Endodermal cell (in vitro differentiated cells): Measurements from ENCODE around the gene PAX5. TPM values are rescaled to one million over a fixed set of nuclear protein-coding genes. Genes with fewer than 3 reads are reported as not detected.

ENCODE experiments used
- DNase-seq: peaks from one replicate; pipeline ENCODE4 v3.0.0-alpha.2; 2017
- H3K27ac ChIP-seq: 2 replicates; pipeline ENCODE4 v1.5.1; 2013; ENCODE audit warnings: mild to moderate bottlenecking, low read depth, low read length, moderate library complexity
- H3K27me3 ChIP-seq: 2 replicates; pipeline ENCODE4 v1.6.1; 2013; ENCODE audit warnings: mild to moderate bottlenecking, low read length, moderate library complexity; ENCODE audit not compliant: insufficient read depth, control insufficient read depth, poor library complexity, severe bottlenecking
- H3K36me3 ChIP-seq: 2 replicates; pipeline ENCODE4 v1.7.0; 2013; ENCODE audit warnings: mild to moderate bottlenecking, low read length, moderate library complexity; ENCODE audit not compliant: control insufficient read depth, insufficient read depth
- H3K4me1 ChIP-seq: one replicate; pipeline ENCODE4 v1.7.0; 2013; ENCODE audit warnings: low read length; ENCODE audit not compliant: control insufficient read depth, insufficient read depth
- H3K4me3 ChIP-seq: 2 replicates; pipeline ENCODE4 v1.5.1; 2013; ENCODE audit warnings: mild to moderate bottlenecking, low read length, moderate library complexity
- H3K9ac ChIP-seq: 2 replicates; pipeline ENCODE4 v1.6.1; 2013; ENCODE audit warnings: mild to moderate bottlenecking, low read length, moderate library complexity; ENCODE audit not compliant: poor library complexity, severe bottlenecking; ENCODE audit errors: extremely low read depth
- H3K9me3 ChIP-seq: 2 replicates; pipeline ENCODE4 v1.6.1; 2013; ENCODE audit warnings: mild to moderate bottlenecking, low read length, moderate library complexity; ENCODE audit not compliant: control insufficient read depth
- H3K27ac Mint-ChIP-seq: 2 replicates; pipeline ENCODE4 v1.8.0; 2020; ENCODE audit warnings: mixed read lengths
- H3K27me3 Mint-ChIP-seq: 2 replicates; pipeline ENCODE4 v1.8.0; 2021; ENCODE audit warnings: mild to moderate bottlenecking, mixed read lengths; ENCODE audit not compliant: insufficient read depth
- H3K36me3 Mint-ChIP-seq: 2 replicates; pipeline ENCODE4 v1.8.0; 2020; ENCODE audit warnings: low read depth, mixed read lengths
- H3K4me1 Mint-ChIP-seq: 2 replicates; pipeline ENCODE4 v1.8.0; 2020; ENCODE audit warnings: mixed read lengths
- H3K4me3 Mint-ChIP-seq: 2 replicates; pipeline ENCODE4 v1.8.0; 2020; ENCODE audit warnings: mild to moderate bottlenecking, moderate library complexity, mixed read lengths
- H3K9me3 Mint-ChIP-seq: 2 replicates; pipeline ENCODE4 v1.8.0; 2020; ENCODE audit warnings: mild to moderate bottlenecking, mixed read lengths
- WGBS, 2 experiments: methylation state at CpG; one replicate each; pipeline versions ENCODE4 v1.1.5 to v1.1.7; 2013; ENCODE audit warnings: missing lambda C conversion rate in 2 of 2, mixed read lengths in 1 of 2; ENCODE audit not compliant: insufficient coverage in 1 of 2, insufficient read length in 1 of 2; 5-methylcytosine and 5-hydroxymethylcytosine counted together
- total RNA-seq, 2 donors: library from RNA; stranded (reverse); fragmentation: NEBNext Ultra II Directional in 1 of 2; extraction: Animal tissue kit (Norgen Biotek cat#: 25700) in 1 of 2; gene quantifications; 2 replicates in 1 of 2; 3 replicates in 1 of 2; pipeline ENCODE4 v1.2.1, GENCODE V29; 2021
- TF ChIP-seq, protein P1 (sequence below): fragments of 200-600 bp; sonication (generic); conservative IDR thresholded peaks from 2 replicates; pipeline ENCODE4 v1.5.0; 2021; ENCODE audit warnings: antibody characterized with exemption, mild to moderate bottlenecking

The PAX5 gene
- total RNA-seq, 2 donors from 2014 or later, result 0.15 TPM; not detected in 1

DNA sequence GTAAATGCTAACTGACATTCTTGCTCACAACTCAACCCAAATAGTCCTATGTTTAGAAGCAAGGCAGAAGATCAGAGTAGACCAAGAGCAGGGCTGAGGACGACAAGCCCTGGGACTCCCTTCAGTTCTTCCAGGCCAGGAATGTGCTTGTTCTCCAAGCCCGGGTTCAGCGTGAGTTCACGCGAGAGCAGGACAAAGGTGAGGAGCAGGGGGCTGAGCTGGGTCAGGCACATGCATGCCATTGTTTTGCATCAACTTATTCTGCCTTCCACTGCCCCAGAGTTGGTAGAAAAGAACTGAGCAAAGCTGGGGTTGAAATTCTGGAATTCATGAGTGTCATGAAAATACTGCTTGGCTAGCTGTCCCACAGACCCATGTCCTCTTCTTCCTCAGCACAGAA is 206.5 kb downstream of the PAX5 start:
- Histone ChIP-seq H3K4me3 (no peak overlapping the region), H3K36me3 (no peaks in the 10 kb centered on the region), H3K27ac (no peak overlapping the region), H3K9me3 (no peaks in the 10 kb centered on the region), H3K4me1 (no peaks in the 10 kb centered on the region), H3K27me3 (no peaks in the 10 kb centered on the region), H3K9ac (no peak overlapping the region)
- TF ChIP-seq, protein P1, sequence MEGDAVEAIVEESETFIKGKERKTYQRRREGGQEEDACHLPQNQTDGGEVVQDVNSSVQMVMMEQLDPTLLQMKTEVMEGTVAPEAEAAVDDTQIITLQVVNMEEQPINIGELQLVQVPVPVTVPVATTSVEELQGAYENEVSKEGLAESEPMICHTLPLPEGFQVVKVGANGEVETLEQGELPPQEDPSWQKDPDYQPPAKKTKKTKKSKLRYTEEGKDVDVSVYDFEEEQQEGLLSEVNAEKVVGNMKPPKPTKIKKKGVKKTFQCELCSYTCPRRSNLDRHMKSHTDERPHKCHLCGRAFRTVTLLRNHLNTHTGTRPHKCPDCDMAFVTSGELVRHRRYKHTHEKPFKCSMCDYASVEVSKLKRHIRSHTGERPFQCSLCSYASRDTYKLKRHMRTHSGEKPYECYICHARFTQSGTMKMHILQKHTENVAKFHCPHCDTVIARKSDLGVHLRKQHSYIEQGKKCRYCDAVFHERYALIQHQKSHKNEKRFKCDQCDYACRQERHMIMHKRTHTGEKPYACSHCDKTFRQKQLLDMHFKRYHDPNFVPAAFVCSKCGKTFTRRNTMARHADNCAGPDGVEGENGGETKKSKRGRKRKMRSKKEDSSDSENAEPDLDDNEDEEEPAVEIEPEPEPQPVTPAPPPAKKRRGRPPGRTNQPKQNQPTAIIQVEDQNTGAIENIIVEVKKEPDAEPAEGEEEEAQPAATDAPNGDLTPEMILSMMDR, result no peak
- H3K4me3 Mint-ChIP-seq, result no peak overlapping the region
- no peaks in the 10 kb centered on the region for H3K9me3 Mint-ChIP-seq
- no peak for DNase-seq
- no peak overlapping the region for H3K27ac Mint-ChIP-seq
- H3K36me3 Mint-ChIP-seq, result no peaks in the 10 kb centered on the region
- H3K4me1 Mint-ChIP-seq, result no peaks in the 10 kb centered on the region
- peaks cover 9% of the 10 kb centered on the region for H3K27me3 Mint-ChIP-seq
- 70 to 81% methylated on average over 5 of the region's 5 CpGs for WGBS, 2 experiments

- Histone ChIP-seq H3K9ac (no peak overlapping the region), H3K9me3 (no peaks in the 10 kb centered on the region), H3K27me3 (no peaks in the 10 kb centered on the region), H3K27ac (no peak overlapping the region), H3K4me3 (no peak overlapping the region), H3K4me1 (no peaks in the 10 kb centered on the region), H3K36me3 (no peaks in the 10 kb centered on the region)
- Mint-ChIP-seq H3K27me3 (peaks cover 13% of the 10 kb centered on the region), H3K36me3 (no peaks in the 10 kb centered on the region), H3K4me1 (no peaks in the 10 kb centered on the region), H3K4me3 (no peak overlapping the region), H3K27ac (no peak overlapping the region), H3K9me3 (no peaks in the 10 kb centered on the region)
- TF ChIP-seq, protein P1, result no peak
- 87 to 93% methylated on average over 3 to 4 of the region's 4 CpGs for WGBS, 2 experiments
- DNase-seq, result no peak
Measured at GRCh38 chr9:36826581-36826980, 207.5 kb downstream of the PAX5 start.

DNA sequence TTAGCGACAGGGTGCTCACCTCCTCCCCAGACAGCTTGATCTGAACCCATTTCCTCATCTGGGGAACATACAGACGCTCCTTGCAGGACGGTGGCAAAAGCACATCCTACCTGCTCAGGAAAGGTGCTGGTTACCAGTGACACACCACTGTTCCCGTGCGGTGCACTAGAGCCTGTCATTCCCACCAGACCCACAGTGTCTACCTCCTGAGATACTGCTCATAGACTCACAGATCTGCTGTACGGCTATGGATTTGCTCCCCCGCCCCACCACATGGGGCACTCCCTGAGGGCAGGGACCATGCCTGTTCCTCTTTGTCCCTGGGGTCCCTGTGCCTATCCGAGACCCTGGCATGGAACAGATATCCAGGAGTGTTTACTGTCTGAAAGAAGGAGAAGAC is 208.9 kb downstream of the PAX5 start:
- H3K4me1 Mint-ChIP-seq, result peaks cover 4% of the 10 kb centered on the region
- Histone ChIP-seq H3K9me3 (no peaks in the 10 kb centered on the region), H3K4me1 (no peaks in the 10 kb centered on the region), H3K36me3 (no peaks in the 10 kb centered on the region), H3K27me3 (no peaks in the 10 kb centered on the region), H3K27ac (no peak overlapping the region), H3K9ac (no peak overlapping the region), H3K4me3 (no peak overlapping the region)
- WGBS, 2 experiments, result 93 to 98% methylated on average over 5 to 8 of the region's 8 CpGs
- H3K9me3 Mint-ChIP-seq, result no peaks in the 10 kb centered on the region
- TF ChIP-seq, protein P1, result no peak
- H3K36me3 Mint-ChIP-seq, result no peaks in the 10 kb centered on the region
- no peak overlapping the region for H3K27ac Mint-ChIP-seq
- H3K27me3 Mint-ChIP-seq, result peaks cover 14% of the 10 kb centered on the region
- no peak for DNase-seq
- no peak overlapping the region for H3K4me3 Mint-ChIP-seq
